Tibial artery (tissue), 4 donors: ENCODE measurements around the gene LGI4.

Source experiments
- DNase-seq, 2 donors: peaks; one replicate each; pipeline ENCODE4 v3.0.0-alpha.2; 2019
- H3K27ac ChIP-seq, 2 donors: fragments of 200-600 bp; sonication (generic) in 1 of 2; 1 replicate in 1 of 2; 2 replicates in 1 of 2; pipeline ENCODE4 v1.5.1; 2018 to 2019; ENCODE audit warnings: mild to moderate bottlenecking in 1 of 2
- H3K27me3 ChIP-seq, 2 donors: fragments of 200-600 bp; sonication (generic) in 1 of 2; one replicate each; pipeline versions ENCODE4 v1.5.1 to v1.6.0; 2016 to 2019
- H3K36me3 ChIP-seq, 3 donors: fragments of 200-600 bp; sonication (generic) in 2 of 3; one replicate each; pipeline ENCODE4 v1.5.1; 2016 to 2019; ENCODE audit warnings: mild to moderate bottlenecking in 2 of 3
- H3K4me1 ChIP-seq, 4 donors: fragments of 200-600 bp; sonication (generic) in 2 of 4; 1 replicate in 3 of 4; 2 replicates in 1 of 4; pipeline ENCODE4 v1.5.1; 2016 to 2019
- H3K4me3 ChIP-seq, 2 donors: fragments of 200-600 bp; sonication (generic) in 1 of 2; 1 replicate in 1 of 2; 2 replicates in 1 of 2; pipeline ENCODE4 v1.5.1; 2018 to 2019; ENCODE audit warnings: mild to moderate bottlenecking in 2 of 2
- H3K9me3 ChIP-seq, 3 donors: fragments of 200-600 bp; sonication (generic) in 1 of 3; one replicate each; pipeline ENCODE4 v1.5.1; 2016 to 2019
- CTCF ChIP-seq, 2 experiments: fragments of 200-600 bp in 1 of 2; fragments of 450-650 bp in 1 of 2; IDR thresholded peaks; one replicate each; pipeline ENCODE4 v1.5.1; 2017 to 2019; ENCODE audit warnings: antibody characterized with exemption in 2 of 2, mild to moderate bottlenecking in 1 of 2, moderate library complexity in 1 of 2
- intact Hi-C: fragments of 100-400 bp; cut with DNase I; formaldehyde crosslinking; loops from one replicate; pipeline ENCODE4 v1.15.0; 2023; ENCODE audit warnings: low total_unique reads

The LGI4 gene

GRCh38 chr19:35076026-35076370 is 58.9 kb downstream of the LGI4 start:
- no peaks in the 10 kb centered on the region for H3K9me3 ChIP-seq
- intact Hi-C loops: no loop called here
- H3K27ac ChIP-seq: no peak overlapping the region
- no peak for DNase-seq
- TF ChIP-seq CTCF (IDR thresholded peaks at IDR 0.05): no peak
- H3K4me1 ChIP-seq: no peaks in the 10 kb centered on the region
- no peak overlapping the region for H3K4me3 ChIP-seq
- H3K36me3 ChIP-seq: no peaks in the 10 kb centered on the region
- H3K27me3 ChIP-seq: peaks cover 0 to 16% of the 10 kb centered on the region in 2 donors

- Histone ChIP-seq H3K4me1 (no peaks in the 10 kb centered on the region), H3K27me3 (peaks cover 0 to 11% of the 10 kb centered on the region in 2 donors), H3K36me3 (no peaks in the 10 kb centered on the region), H3K27ac (no peak overlapping the region), H3K9me3 (peaks cover 0 to 5% (median under 1%) of the 10 kb centered on the region in 3 donors), H3K4me3 (no peak overlapping the region)
- TF ChIP-seq CTCF (IDR thresholded peaks at IDR 0.05): no peak
- DNase-seq: no peak
- intact Hi-C loops: no loop called here
Observed at GRCh38 chr19:35075202-35076025, 59.4 kb downstream of the LGI4 start.
